HepG2 (cell line): ENCODE measurements around the gene CDCP1. TPM values are rescaled to one million over a fixed set of nuclear protein-coding genes. Genes with fewer than 3 reads are reported as not detected.
A peak's percentile ranks its signal among the peaks of the same experiment; 100 is the strongest.

Experiments
- ATAC-seq: fragments of 200-7000 bp; cut with Tn5 transposase; 3 replicates; pipeline ENCODE4 v1.9.1; 2020; ENCODE audit warnings: mild to moderate bottlenecking, moderate library complexity
- BruUV-seq: library from RNA; stranded (reverse); fragments of 400-500 nt; replicated peaks from 2 replicates; lab custom pipeline; 2021; lab: Mats Ljungman, UMichigan
- CTCF ChIA-PET: fragments of 300-600 bp; formaldehyde crosslinking; extraction: SDS; loops from one replicate; lab custom pipeline; 2021; ENCODE audit warnings: low total read pairs, inconsistent platforms, low intra/inter-chr PET ratio; lab: Yijun Ruan, JAX
- POLR2A ChIA-PET: fragments of 350-600 bp; sonication (Branson Sonifier 250); formaldehyde crosslinking; loops from one replicate; lab custom pipeline; 2020; ENCODE audit warnings: antibody characterized with exemption, inconsistent platforms; lab: Yijun Ruan, JAX
- DNase-seq: peaks from one replicate; pipeline ENCODE4 v3.0.0-alpha.2; 2015; ENCODE audit warnings: low spot score
- FAIRE-seq: peaks from 3 replicates; lab custom pipeline; 2011; peaks lifted over from hg19 to GRCh38; lab: Jason Lieb, UNC
- H2AFZ ChIP-seq: one replicate; pipeline ENCODE4 v1.6.1; 2011; ENCODE audit warnings: low read length, inconsistent platforms
- H3K27ac ChIP-seq: fragments of 300-600 bp; 3 replicates; pipeline ENCODE4 v1.8.0; 2011; ENCODE audit warnings: mixed run types, mild to moderate bottlenecking, mixed read lengths, low read length, inconsistent platforms; ENCODE audit not compliant: insufficient read depth; ENCODE audit errors: extremely low read length
- H3K27me3 ChIP-seq, 2 experiments: fragments of 200-600 bp in 1 of 2; 2 replicates in 1 of 2; 3 replicates in 1 of 2; pipeline versions ENCODE4 v1.6.0 to v1.8.0; 2011; ENCODE audit warnings: low read length in 2 of 2, mild to moderate bottlenecking in 2 of 2, moderate library complexity in 2 of 2, inconsistent platforms in 1 of 2; ENCODE audit not compliant: insufficient read depth in 2 of 2, control insufficient read depth in 1 of 2
- H3K36me3 ChIP-seq, 2 experiments: fragments of 200-600 bp in 1 of 2; replicated peaks in 1 of 2; 2 replicates in 1 of 2; 3 replicates in 1 of 2; pipeline versions ENCODE4 v1.5.1 to v1.8.0; 2011; ENCODE audit warnings: low read length in 2 of 2, inconsistent platforms in 1 of 2; ENCODE audit not compliant: insufficient read depth in 2 of 2, control insufficient read depth in 1 of 2
- H3K4me1 ChIP-seq: 2 replicates; pipeline ENCODE4 v1.5.1; 2012; ENCODE audit warnings: low read length, inconsistent platforms; ENCODE audit not compliant: insufficient read depth
- H3K4me2 ChIP-seq: 2 replicates; pipeline ENCODE4 v1.6.0; 2011; ENCODE audit warnings: low read depth, low read length, inconsistent platforms
- H3K4me3 ChIP-seq, 3 experiments: fragments of 200-600 bp in 1 of 3; sonication (generic), shearing (Covaris generic) in 1 of 3; replicated peaks in 1 of 3; 2 replicates each; pipeline ENCODE4 v1.5.1; 2011 to 2016; ENCODE audit warnings: low read length in 3 of 3, inconsistent platforms in 2 of 3, low read depth in 2 of 3, mild to moderate bottlenecking in 2 of 3, control low read depth in 1 of 3, mixed read lengths in 1 of 3; ENCODE audit not compliant: insufficient read depth in 1 of 3
- H3K79me2 ChIP-seq: one replicate; pipeline ENCODE4 v1.6.1; 2011; ENCODE audit warnings: low read length, inconsistent platforms; ENCODE audit not compliant: insufficient read depth
- H3K9ac ChIP-seq: 2 replicates; pipeline ENCODE4 v1.6.0; 2011; ENCODE audit warnings: mild to moderate bottlenecking, low read depth, low read length, inconsistent platforms; ENCODE audit not compliant: insufficient read depth
- H3K9me3 ChIP-seq: 2 replicates; pipeline ENCODE4 v1.5.1; 2012; ENCODE audit warnings: mild to moderate bottlenecking, low read length
- H4K20me1 ChIP-seq: 2 replicates; pipeline ENCODE4 v1.6.0; 2011; ENCODE audit warnings: inconsistent platforms, mild to moderate bottlenecking, low read length, moderate library complexity; ENCODE audit not compliant: insufficient read depth
- CBX5 ChIP-seq: sonication (generic); formaldehyde crosslinking; IDR thresholded peaks from 2 replicates; pipeline ENCODE4 v1.4.0; 2020; ENCODE audit warnings: missing genetic modification reagents, borderline replicate concordance
- CEBPB ChIP-seq: IDR thresholded peaks from 2 replicates; pipeline ENCODE4 v1.6.1; 2011; ENCODE audit warnings: low read depth, low read length, improper control_type of control experiment, borderline replicate concordance
- HOXA7 ChIP-seq: sonication (generic); formaldehyde crosslinking; IDR thresholded peaks from 2 replicates; pipeline ENCODE4 v1.8.1; 2022; ENCODE audit warnings: mild to moderate bottlenecking, missing genetic modification reagents, moderate library complexity
- JARID2 ChIP-seq: sonication (generic); formaldehyde crosslinking; IDR thresholded peaks from 2 replicates; pipeline ENCODE4 v1.8.1; 2023; ENCODE audit warnings: missing genetic modification reagents, inconsistent platforms; ENCODE audit not compliant: insufficient replicate concordance
- MAFF ChIP-seq: IDR thresholded peaks from 2 replicates; pipeline ENCODE4 v1.6.1; 2011; ENCODE audit warnings: low read depth, low read length, improper control_type of control experiment
- MAFK ChIP-seq, 2 experiments: IDR thresholded peaks in 1 of 2; conservative IDR thresholded peaks in 1 of 2; 2 replicates each; pipeline ENCODE4 v1.6.1; 2011; ENCODE audit warnings: improper control_type of control experiment in 2 of 2, low read length in 2 of 2
- ZNF180 ChIP-seq: sonication (generic); formaldehyde crosslinking; IDR thresholded peaks from 2 replicates; pipeline ENCODE4 v1.4.0; 2020; ENCODE audit warnings: low read depth, missing genetic modification reagents, borderline replicate concordance
- ZNF354B ChIP-seq: sonication (generic); formaldehyde crosslinking; IDR thresholded peaks from 2 replicates; pipeline ENCODE4 v1.8.0; 2022; ENCODE audit warnings: mild to moderate bottlenecking, missing genetic modification reagents
- ZNF710 ChIP-seq: sonication (generic); formaldehyde crosslinking; IDR thresholded peaks from 2 replicates; pipeline ENCODE4 v1.5.0; 2020; ENCODE audit warnings: mild to moderate bottlenecking, missing genetic modification reagents, borderline replicate concordance
- WGBS: methylation state at CpG from one replicate; pipeline ENCODE4 v1.1.6; 2017; ENCODE audit warnings: low lambda C conversion rate; 5-methylcytosine and 5-hydroxymethylcytosine counted together
- in situ Hi-C: cut with HindIII; loops from 2 replicates; pipeline ENCODE4 v1.10.0; 2017; ENCODE audit warnings: low pct_unique_long_range_greater_than_20kb; ENCODE audit not compliant: extremely low pct_ligation_motif_present
- intact Hi-C: fragments of 100-400 bp; cut with micrococcal nuclease; formaldehyde crosslinking; loops from one replicate; pipeline ENCODE4 v1.10.0; 2022; ENCODE audit not compliant: unreplicated experiment
- polyA plus RNA-seq, 8 experiments: library from polyadenylated mRNA; depleted of rRNA in 3 of 8; stranded (reverse) in 7 of 8; unstranded in 1 of 8; fragments of >200 nt; fragmentation: Illumina TruSeq in 4 of 8; extraction: Trizol in 4 of 8; gene quantifications; 2 replicates each; pipeline versions ENCODE4 v1.2.1 to v1.2.3, GENCODE V29; 2011 to 2016; ENCODE audit warnings: low read depth in 4 of 8, missing spikeins in 1 of 8, mixed read lengths in 1 of 8; ENCODE audit not compliant: insufficient read depth in 1 of 8
- total RNA-seq, 5 experiments: library from RNA; depleted of rRNA; stranded (reverse); fragments of >200 nt; fragmentation: Illumina TruSeq; extraction: Trizol; gene quantifications; 2 replicates each; pipeline ENCODE4 v1.2.3, GENCODE V29; 2016; ENCODE audit warnings: low read depth in 1 of 5
- TF ChIP-seq, protein P1 (sequence below): IDR thresholded peaks from 2 replicates; pipeline ENCODE4 v1.6.1; 2016
- TF ChIP-seq, protein P2 (sequence below): sonication (generic); formaldehyde crosslinking; IDR thresholded peaks from 2 replicates; pipeline ENCODE4 v1.4.0; 2020; ENCODE audit warnings: missing genetic modification reagents

CDCP1 gene
- total and polyA plus RNA-seq, 2 of the 13 experiments (the other 11 are each of a cell fraction or from before 2014, with no cell fraction given): 0.11 to 0.18 TPM

DNA sequence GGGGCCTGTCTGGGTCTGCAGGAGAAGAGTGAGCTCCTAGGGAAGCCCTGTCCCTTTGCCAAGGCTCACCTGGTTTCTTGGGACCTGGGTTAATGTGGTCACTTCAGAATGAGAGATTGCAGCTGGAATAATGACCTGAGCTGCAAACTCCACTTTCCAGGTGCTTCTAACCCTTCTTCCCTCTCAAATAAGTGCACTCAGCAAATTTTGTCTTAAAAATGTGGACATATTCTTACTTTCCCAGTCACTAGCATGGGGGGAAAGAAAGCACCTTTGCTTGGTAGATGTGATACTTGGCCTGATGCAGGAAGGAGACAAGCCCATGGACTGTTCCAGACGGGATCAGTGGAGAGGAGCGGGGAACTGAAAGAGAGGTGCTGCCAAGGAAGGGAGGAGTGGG lies 38.9 kb upstream of the CDCP1 start:
- Histone ChIP-seq H3K79me2 (no peaks in the 10 kb centered on the region), H2AFZ (no peak overlapping the region), H3K4me3 (no peak overlapping the region), H3K9me3 (no peaks in the 10 kb centered on the region), H3K4me2 (no peak overlapping the region), H3K9ac (no peak overlapping the region), H3K27ac (no peak overlapping the region), H3K36me3 (no peaks in the 10 kb centered on the region), H3K4me1 (peaks cover 28% of the 10 kb centered on the region), H3K27me3 (peaks cover 1 to 11% of the 10 kb centered on the region in 2 experiments; a peak in 2 of 5 replicates), H4K20me1 (no peaks in the 10 kb centered on the region)
- ATAC-seq (no peak), FAIRE-seq (no peak), DNase-seq (no peak)
- BruUV-seq: no TSS peak
- 54% methylated on average over 2 of the region's 2 CpGs for WGBS
- ChIA-PET CTCF (no interaction called here), POLR2A (no interaction called here)
- intact Hi-C loops: no loop called here
- TF ChIP-seq HOXA7 (CRISPR knock-in tag) (no peak), CBX5 (CRISPR knock-in tag) (no peak), MAFK (conservative IDR thresholded peaks at IDR 0.05 in 1 of 2, IDR thresholded peaks at IDR 0.05 in 1 of 2; ENCODE audit: low read length in 2 of 2) (peak; percentile 56 to 64; a peak in 3 of 4 replicates), MAFF (peak; percentile 39; the same call in 1 of the 2 replicates), ZNF710 (CRISPR knock-in tag) (no peak), CEBPB (no peak), ZNF180 (CRISPR knock-in tag) (no peak), ZNF354B (CRISPR knock-in tag) (no peak), JARID2 (CRISPR knock-in tag) (no peak)
- TF ChIP-seq, protein P1, sequence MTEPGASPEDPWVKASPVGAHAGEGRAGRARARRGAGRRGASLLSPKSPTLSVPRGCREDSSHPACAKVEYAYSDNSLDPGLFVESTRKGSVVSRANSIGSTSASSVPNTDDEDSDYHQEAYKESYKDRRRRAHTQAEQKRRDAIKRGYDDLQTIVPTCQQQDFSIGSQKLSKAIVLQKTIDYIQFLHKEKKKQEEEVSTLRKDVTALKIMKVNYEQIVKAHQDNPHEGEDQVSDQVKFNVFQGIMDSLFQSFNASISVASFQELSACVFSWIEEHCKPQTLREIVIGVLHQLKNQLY (CRISPR knock-in tag): no peak
- TF ChIP-seq, protein P2, sequence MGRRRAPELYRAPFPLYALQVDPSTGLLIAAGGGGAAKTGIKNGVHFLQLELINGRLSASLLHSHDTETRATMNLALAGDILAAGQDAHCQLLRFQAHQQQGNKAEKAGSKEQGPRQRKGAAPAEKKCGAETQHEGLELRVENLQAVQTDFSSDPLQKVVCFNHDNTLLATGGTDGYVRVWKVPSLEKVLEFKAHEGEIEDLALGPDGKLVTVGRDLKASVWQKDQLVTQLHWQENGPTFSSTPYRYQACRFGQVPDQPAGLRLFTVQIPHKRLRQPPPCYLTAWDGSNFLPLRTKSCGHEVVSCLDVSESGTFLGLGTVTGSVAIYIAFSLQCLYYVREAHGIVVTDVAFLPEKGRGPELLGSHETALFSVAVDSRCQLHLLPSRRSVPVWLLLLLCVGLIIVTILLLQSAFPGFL (CRISPR knock-in tag): no peak
- in situ Hi-C loops: no loop called here
